Left lung (tissue), 10 donors: ENCODE measurements around the gene AIFM1. TPM values are rescaled to one million over a fixed set of nuclear protein-coding genes. Genes with fewer than 3 reads are reported as not detected.

Source experiments
- ATAC-seq: fragments of 200-7000 bp; cut with Tn5 transposase; one replicate; pipeline ENCODE4 v1.9.1; 2020; ENCODE audit warnings: moderate library complexity
- DNase-seq, 4 donors: peaks; one replicate each; pipeline ENCODE4 v3.0.0-alpha.2; 2013 to 2020
- H3K27ac ChIP-seq, 2 donors: fragments of 200-600 bp; sonication (generic) in 1 of 2; one replicate each; pipeline versions ENCODE4 v1.5.0 to v1.8.0; 2020 to 2021
- H3K27me3 ChIP-seq, 2 donors: fragments of 200-600 bp; sonication (generic) in 1 of 2; one replicate each; pipeline versions ENCODE4 v1.5.0 to v1.8.0; 2020 to 2021
- H3K36me3 ChIP-seq, 2 donors: fragments of 200-600 bp; sonication (generic) in 1 of 2; one replicate each; pipeline versions ENCODE4 v1.5.0 to v1.8.0; 2020 to 2021
- H3K4me1 ChIP-seq, 2 donors: fragments of 200-600 bp; one replicate each; pipeline ENCODE4 v1.8.0; 2021
- H3K4me3 ChIP-seq, 2 donors: fragments of 200-600 bp; sonication (generic) in 1 of 2; one replicate each; pipeline versions ENCODE4 v1.5.0 to v1.8.0; 2020 to 2021; ENCODE audit warnings: mild to moderate bottlenecking in 1 of 2
- H3K9me3 ChIP-seq, 2 donors: fragments of 200-600 bp; sonication (generic) in 1 of 2; one replicate each; pipeline versions ENCODE4 v1.5.0 to v1.8.0; 2020 to 2021
- intact Hi-C, 2 donors: fragments of 100-400 bp; cut with DNase I; formaldehyde crosslinking; loops; one replicate each; pipeline versions ENCODE4 v1.11.2 to v1.14.2; 2022
- polyA plus RNA-seq, 6 donors: library from polyadenylated mRNA; unstranded; fragments of 120-200 nt; gene quantifications; one replicate each; pipeline ENCODE4 v1.2.1, GENCODE V29; 2013; ENCODE audit not compliant: insufficient read length in 6 of 6
- total RNA-seq, 2 donors: library from RNA; stranded (reverse); fragmentation: NEBNext Ultra II Directional; extraction: Animal tissue kit (Norgen Biotek cat#: 25700); gene quantifications; one replicate each; pipeline ENCODE4 v1.2.1, GENCODE V29; 2021
- TF ChIP-seq, protein P1 (sequence below), 2 donors: fragments of 200-600 bp; sonication (generic) in 1 of 2; IDR thresholded peaks; one replicate each; pipeline versions ENCODE4 v1.5.0 to v1.8.0; 2021; ENCODE audit warnings: antibody characterized with exemption in 2 of 2
- donor health status: DM: no; HTN: yes; CAD: no.
- donor health status: DM: no; HTN: no; CAD: no.

The AIFM1 gene
- total and polyA plus RNA-seq, 8 donors, result 27.2 to 34.9 (median 30.7) TPM

DNA sequence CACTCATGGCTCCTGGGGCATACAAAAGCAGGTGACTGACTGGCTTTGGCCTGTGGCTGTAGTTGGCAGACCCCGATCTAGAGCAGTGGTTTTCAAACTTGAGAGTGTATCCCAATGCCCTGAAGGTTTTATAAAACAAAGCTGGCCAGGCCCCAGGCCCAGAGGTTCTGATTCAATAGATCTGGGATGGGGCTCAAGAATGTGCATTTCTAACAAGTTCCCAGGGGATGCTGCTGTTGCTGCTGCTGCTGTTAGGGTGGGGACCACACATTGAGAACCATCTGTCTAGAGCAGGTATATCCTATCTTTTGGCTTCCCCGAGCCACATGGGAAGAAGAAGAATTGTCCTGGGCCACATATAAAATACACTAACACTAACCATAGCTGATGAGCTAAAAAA, 7.3 kb downstream of the AIFM1 start:
- Histone ChIP-seq H3K4me3 (no peak overlapping the region), H3K27ac (no peak overlapping the region), H3K9me3 (no peaks in the 10 kb centered on the region), H3K4me1 (no peaks in the 10 kb centered on the region), H3K27me3 (no peaks in the 10 kb centered on the region), H3K36me3 (no peaks in the 10 kb centered on the region)
- intact Hi-C loops, result no loop called here
- ATAC-seq (no peak), DNase-seq (no peak)
- TF ChIP-seq, protein P1, sequence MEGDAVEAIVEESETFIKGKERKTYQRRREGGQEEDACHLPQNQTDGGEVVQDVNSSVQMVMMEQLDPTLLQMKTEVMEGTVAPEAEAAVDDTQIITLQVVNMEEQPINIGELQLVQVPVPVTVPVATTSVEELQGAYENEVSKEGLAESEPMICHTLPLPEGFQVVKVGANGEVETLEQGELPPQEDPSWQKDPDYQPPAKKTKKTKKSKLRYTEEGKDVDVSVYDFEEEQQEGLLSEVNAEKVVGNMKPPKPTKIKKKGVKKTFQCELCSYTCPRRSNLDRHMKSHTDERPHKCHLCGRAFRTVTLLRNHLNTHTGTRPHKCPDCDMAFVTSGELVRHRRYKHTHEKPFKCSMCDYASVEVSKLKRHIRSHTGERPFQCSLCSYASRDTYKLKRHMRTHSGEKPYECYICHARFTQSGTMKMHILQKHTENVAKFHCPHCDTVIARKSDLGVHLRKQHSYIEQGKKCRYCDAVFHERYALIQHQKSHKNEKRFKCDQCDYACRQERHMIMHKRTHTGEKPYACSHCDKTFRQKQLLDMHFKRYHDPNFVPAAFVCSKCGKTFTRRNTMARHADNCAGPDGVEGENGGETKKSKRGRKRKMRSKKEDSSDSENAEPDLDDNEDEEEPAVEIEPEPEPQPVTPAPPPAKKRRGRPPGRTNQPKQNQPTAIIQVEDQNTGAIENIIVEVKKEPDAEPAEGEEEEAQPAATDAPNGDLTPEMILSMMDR (IDR thresholded peaks at IDR 0.05), result no peak

DNA sequence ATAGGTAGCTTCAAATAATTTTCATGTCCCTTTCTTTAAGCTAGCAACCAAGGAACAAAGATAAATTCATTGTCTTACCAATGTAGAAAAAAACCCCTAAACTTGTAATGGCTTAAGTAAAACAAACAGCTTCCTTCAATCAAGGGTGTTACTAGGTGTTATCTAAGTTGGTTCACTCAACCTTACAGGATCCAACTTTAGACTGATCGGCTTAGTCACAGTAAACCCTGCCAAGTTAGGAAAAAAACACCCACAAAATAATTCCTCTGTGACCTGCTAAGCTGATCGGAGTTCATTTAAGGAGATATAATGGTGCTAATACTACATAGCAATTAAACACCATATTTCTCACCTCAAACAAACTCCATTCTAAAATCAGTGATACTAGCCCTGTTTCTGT, 10.1 kb downstream of the AIFM1 start:
- no peaks in the 10 kb centered on the region for H3K27me3 ChIP-seq
- H3K4me1 ChIP-seq, result no peaks in the 10 kb centered on the region
- H3K4me3 ChIP-seq, result no peak overlapping the region
- no peaks in the 10 kb centered on the region for H3K36me3 ChIP-seq
- H3K9me3 ChIP-seq, result no peaks in the 10 kb centered on the region
- ATAC-seq, result no peak
- TF ChIP-seq, protein P1 (IDR thresholded peaks at IDR 0.05), result no peak
- intact Hi-C loops, result no loop called here
- H3K27ac ChIP-seq, result no peak overlapping the region
- DNase-seq, result no peak

DNA sequence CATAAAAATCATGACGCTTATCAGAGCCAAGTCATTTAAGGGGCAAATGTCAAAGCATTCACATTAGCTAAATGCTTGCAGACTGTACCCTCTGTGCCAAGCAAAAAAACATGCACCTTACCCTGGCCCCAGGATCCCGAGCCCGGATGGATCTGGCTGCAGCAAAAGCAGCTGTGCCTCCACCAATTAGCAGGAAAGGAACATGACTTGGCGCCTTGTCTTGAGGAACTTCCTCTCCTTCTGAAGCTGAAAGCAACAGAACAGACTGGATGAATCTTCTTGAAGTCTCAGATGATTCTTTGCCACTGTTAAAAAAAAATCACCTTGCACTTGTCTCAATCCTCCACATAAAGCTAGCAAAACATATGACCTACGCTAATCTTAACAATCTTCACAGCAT, 18.0 kb downstream of the AIFM1 start:
- DNase-seq, result no peak
- no peak for ATAC-seq
- Histone ChIP-seq H3K27ac (no peak overlapping the region), H3K36me3 (peaks cover 0 to 38% of the 10 kb centered on the region in 2 donors), H3K9me3 (no peaks in the 10 kb centered on the region), H3K4me1 (no peaks in the 10 kb centered on the region), H3K4me3 (no peak overlapping the region), H3K27me3 (no peaks in the 10 kb centered on the region)
- intact Hi-C loops, result no loop called here
- TF ChIP-seq, protein P1 (IDR thresholded peaks at IDR 0.05), result no peak

DNA sequence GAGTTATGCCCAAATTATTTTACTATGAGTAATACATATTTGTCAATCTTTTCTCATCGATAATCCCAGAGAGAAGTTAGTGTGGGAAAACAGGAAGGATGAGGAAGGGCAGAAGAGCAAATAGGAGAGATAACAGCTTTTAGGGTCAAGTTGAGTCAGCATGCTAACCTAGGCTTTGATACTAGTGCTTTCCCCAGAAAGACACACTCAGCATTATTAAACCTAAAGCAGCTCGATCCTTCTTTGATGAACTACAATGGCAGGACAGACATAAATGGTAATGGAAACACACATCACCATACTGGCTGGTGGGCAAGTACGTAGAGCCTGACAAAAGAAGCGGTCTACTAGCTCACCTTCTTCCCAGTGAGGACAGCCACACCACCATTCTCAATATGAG, 20.5 kb downstream of the AIFM1 start:
- H3K27ac ChIP-seq, result no peak overlapping the region
- ATAC-seq, result no peak
- DNase-seq, result no peak
- peaks cover 0 to 45% of the 10 kb centered on the region in 2 donors for H3K36me3 ChIP-seq
- TF ChIP-seq, protein P1 (IDR thresholded peaks at IDR 0.05), result no peak
- H3K27me3 ChIP-seq, result no peaks in the 10 kb centered on the region
- H3K9me3 ChIP-seq, result no peaks in the 10 kb centered on the region
- no peaks in the 10 kb centered on the region for H3K4me1 ChIP-seq
- H3K4me3 ChIP-seq, result no peak overlapping the region
- intact Hi-C loops, result no loop called here

DNA sequence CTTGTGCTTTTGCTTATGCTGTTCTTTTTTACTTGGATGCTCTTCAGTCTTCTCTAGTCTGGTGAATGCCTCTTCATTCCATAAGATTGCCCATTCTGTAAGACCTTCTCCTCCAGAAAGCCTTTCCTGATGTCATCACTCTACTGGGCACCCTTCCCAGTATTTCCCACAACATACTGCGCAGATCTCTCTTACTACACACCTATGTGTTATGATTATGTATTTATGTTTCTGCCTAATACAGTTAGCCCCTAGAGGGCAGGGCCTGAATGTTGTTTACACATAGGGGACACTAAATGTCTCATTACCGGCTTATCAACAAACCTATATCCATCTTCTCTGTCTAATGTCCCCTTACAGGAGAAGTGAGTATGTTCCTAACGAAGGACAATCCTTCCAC, 21.1 kb downstream of the AIFM1 start:
- intact Hi-C loops, result no loop called here
- DNase-seq, result no peak
- TF ChIP-seq, protein P1 (IDR thresholded peaks at IDR 0.05), result no peak
- ATAC-seq, result no peak
- no peaks in the 10 kb centered on the region for H3K4me1 ChIP-seq
- no peaks in the 10 kb centered on the region for H3K27me3 ChIP-seq
- H3K4me3 ChIP-seq, result no peak overlapping the region
- peaks cover 0 to 45% of the 10 kb centered on the region in 2 donors for H3K36me3 ChIP-seq
- H3K9me3 ChIP-seq, result no peaks in the 10 kb centered on the region
- no peak overlapping the region for H3K27ac ChIP-seq
